ENCODE results near the gene RMDN3. TPM values are rescaled to one million over a fixed set of nuclear protein-coding genes. Genes with fewer than 3 reads are reported as not detected.

RMDN3 gene
- total RNA-seq, 2 experiments from 2014 or later = 29.1 to 30.3 TPM

DNA sequence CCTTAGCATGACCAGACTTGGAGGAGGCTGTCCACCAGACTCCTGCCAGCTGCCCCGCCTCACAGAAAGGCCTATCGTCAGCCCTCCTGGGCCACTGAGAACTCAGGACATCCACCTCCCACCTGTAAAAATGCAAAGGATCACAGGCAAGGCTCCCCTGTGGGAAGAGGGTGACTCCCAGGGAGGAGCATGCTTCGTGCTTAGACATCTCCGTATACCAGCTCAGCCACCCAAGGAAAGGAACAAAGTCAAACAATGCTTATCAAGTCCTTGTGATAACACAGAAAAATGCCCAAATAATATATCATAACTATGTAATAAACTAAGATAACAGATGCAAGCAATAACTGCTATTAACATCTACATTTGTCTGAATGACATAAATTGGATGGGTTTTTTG is 4.2 kb downstream of the RMDN3 start:
- peaks cover 44% of the 10 kb centered on the region for H3K36me3 ChIP-seq (ENCODE audit: insufficient read depth, low read length)
- Mint-ChIP-seq H3K36me3 (ENCODE audit: low read depth) (peaks cover 58% of the 10 kb centered on the region), H3K27me3 (no peaks in the 10 kb centered on the region), H3K9me3 (no peaks in the 10 kb centered on the region), H3K4me3 (no peak overlapping the region), H3K4me1 (ENCODE audit: low read depth) (peaks cover 30% of the 10 kb centered on the region), H3K27ac (no peak overlapping the region)
- POLR2A ChIA-PET = no interaction called here
- intact Hi-C loops (cut with DNase I, micrococcal nuclease) = loop anchor here in 1 of 2 experiments (10.0 kb wide), 1 partner anchor 534 kb away; no protein-coding TSS in a partner anchor
- no peaks in the 10 kb centered on the region for H3K9me3 ChIP-seq (ENCODE audit: control insufficient read depth in 1 of 2, insufficient read depth in 1 of 2, low read length in 2 of 2)
- no peak overlapping the region for H3K4me3 ChIP-seq (ENCODE audit: low read length)
- TF ChIP-seq, protein P1, sequence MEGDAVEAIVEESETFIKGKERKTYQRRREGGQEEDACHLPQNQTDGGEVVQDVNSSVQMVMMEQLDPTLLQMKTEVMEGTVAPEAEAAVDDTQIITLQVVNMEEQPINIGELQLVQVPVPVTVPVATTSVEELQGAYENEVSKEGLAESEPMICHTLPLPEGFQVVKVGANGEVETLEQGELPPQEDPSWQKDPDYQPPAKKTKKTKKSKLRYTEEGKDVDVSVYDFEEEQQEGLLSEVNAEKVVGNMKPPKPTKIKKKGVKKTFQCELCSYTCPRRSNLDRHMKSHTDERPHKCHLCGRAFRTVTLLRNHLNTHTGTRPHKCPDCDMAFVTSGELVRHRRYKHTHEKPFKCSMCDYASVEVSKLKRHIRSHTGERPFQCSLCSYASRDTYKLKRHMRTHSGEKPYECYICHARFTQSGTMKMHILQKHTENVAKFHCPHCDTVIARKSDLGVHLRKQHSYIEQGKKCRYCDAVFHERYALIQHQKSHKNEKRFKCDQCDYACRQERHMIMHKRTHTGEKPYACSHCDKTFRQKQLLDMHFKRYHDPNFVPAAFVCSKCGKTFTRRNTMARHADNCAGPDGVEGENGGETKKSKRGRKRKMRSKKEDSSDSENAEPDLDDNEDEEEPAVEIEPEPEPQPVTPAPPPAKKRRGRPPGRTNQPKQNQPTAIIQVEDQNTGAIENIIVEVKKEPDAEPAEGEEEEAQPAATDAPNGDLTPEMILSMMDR (IDR thresholded peaks at IDR 0.05) = no peak
- no peak for ATAC-seq (ENCODE audit: poor library complexity)
- H3K4me1 ChIP-seq (ENCODE audit: insufficient read depth, low read length) = peaks cover 30% of the 10 kb centered on the region
- CTCF ChIA-PET = interaction anchor here (1.4 kb wide), 1 partner anchor 31 kb away, joined by 3 read pairs; no protein-coding TSS in a partner anchor
- H3K27me3 ChIP-seq (ENCODE audit: control insufficient read depth in 1 of 2, insufficient read depth in 2 of 2, low read length in 2 of 2) = no peaks in the 10 kb centered on the region
- no peak for DNase-seq
- H3K27ac ChIP-seq (ENCODE audit: low read depth in 1 of 2, low read length in 2 of 2) = no peak overlapping the region

DNA sequence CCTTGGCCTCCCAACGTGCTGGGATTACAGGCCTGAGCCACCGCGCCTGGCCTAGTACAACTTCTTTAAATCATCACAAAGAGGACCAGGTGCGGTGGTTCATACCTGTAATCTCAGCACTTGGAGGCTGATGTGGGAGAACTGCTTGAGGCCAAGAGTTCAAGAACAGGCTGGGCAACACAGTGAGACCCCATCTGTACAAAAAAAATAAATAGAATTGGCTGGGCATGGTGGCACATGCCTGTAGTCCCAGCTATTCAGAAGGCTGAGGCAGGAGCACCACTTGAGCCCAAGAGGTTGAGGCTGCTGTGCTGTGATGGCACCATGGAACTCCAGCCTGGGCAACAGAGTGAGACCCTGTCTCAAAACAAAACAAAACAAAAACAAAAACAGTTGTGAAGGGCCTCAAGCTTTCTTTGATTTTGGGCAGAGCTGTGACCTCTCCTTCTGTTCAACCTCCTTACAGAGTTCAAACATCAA is 5.9 kb downstream of the RMDN3 start:
- H3K27ac ChIP-seq (ENCODE audit: low read depth in 1 of 2, low read length in 2 of 2) = no peak overlapping the region
- POLR2A ChIA-PET = no interaction called here
- peaks cover 57% of the 10 kb centered on the region for H3K36me3 ChIP-seq (ENCODE audit: insufficient read depth, low read length)
- H3K27me3 Mint-ChIP-seq = no peaks in the 10 kb centered on the region
- DNase-seq = no peak
- no peaks in the 10 kb centered on the region for H3K9me3 Mint-ChIP-seq
- H3K4me3 Mint-ChIP-seq = no peak overlapping the region
- H3K27ac Mint-ChIP-seq = no peak overlapping the region
- H3K4me3 ChIP-seq (ENCODE audit: low read length) = no peak overlapping the region
- H3K36me3 Mint-ChIP-seq (ENCODE audit: low read depth) = peaks cover 74% of the 10 kb centered on the region
- ATAC-seq (ENCODE audit: poor library complexity) = no peak
- H3K4me1 ChIP-seq (ENCODE audit: insufficient read depth, low read length) = peaks cover 28% of the 10 kb centered on the region
- H3K9me3 ChIP-seq (ENCODE audit: control insufficient read depth in 1 of 2, insufficient read depth in 1 of 2, low read length in 2 of 2) = no peaks in the 10 kb centered on the region
- peaks cover 23% of the 10 kb centered on the region for H3K4me1 Mint-ChIP-seq (ENCODE audit: low read depth)
- TF ChIP-seq, protein P1 (IDR thresholded peaks at IDR 0.05) = no peak
- CTCF ChIA-PET = interaction anchor here (0.8 kb wide), 1 partner anchor 33 kb away, joined by 4 read pairs; no protein-coding TSS in a partner anchor
- no peaks in the 10 kb centered on the region for H3K27me3 ChIP-seq (ENCODE audit: control insufficient read depth in 1 of 2, insufficient read depth in 2 of 2, low read length in 2 of 2)
- intact Hi-C loops (cut with DNase I, micrococcal nuclease) = loop anchor here (5.0 kb wide), 1 partner anchor 33 kb away; no protein-coding TSS in a partner anchor

DNA sequence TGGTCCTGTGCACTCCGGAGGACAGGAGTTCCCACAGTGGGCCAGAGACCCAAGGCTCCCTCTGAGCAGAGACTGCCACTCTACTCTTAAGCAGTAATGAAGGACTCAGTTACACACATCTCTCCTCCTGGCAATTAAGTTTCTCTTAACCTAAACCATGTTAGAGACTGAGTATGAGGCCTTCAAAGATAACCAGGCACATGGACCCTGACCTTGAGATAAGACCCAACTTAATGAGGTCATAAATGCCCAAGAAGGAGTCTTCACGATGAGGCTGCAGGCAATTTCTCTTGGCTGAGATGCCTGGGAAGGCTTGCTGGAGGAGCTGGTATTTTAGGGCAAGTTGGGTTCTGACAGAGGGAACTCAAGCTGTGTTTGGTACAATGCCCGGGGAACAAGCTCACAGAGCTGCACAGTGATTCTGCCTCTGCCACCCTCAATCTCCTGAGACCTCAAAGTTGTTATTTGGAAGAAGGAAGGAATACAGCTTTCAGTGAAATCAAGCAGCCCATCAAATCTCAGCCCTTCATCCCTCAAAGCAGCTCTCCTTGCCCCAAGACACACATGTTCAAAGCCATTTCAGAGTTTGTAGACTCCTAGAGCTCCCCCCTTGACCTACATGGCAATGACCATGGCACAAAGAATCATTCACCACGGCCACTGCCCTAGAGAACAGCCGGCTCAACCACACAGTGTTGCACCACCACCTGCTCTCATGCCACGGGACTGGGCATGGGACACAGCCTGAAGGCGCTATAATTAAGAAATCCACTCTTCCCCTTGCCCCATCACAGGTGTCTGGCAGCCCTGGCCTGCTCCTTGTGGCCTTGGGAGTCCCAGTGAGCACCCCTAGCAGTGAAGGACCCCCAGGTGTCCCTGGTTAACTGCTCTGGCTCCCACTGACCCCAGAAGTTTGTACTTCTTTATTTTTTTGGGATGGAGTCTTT is 7.1 kb downstream of the RMDN3 start:
- intact Hi-C loops (cut with DNase I, micrococcal nuclease) = loop anchor here (5.0 kb wide), 1 partner anchor 34 kb away; no protein-coding TSS in a partner anchor
- CTCF ChIA-PET = interaction anchor here (1.5 kb wide), 1 partner anchor 17 kb away, joined by 3 read pairs; no protein-coding TSS in a partner anchor

More for the DNA sequence above, 7.1 kb downstream of the RMDN3 start:
- TF ChIP-seq, protein P1 (IDR thresholded peaks at IDR 0.05) = no peak
- H3K27ac Mint-ChIP-seq = no peak overlapping the region
- ATAC-seq (ENCODE audit: poor library complexity) (no peak), DNase-seq (no peak)
- no peak overlapping the region for H3K4me3 Mint-ChIP-seq
- peaks cover 67% of the 10 kb centered on the region for H3K36me3 ChIP-seq (ENCODE audit: insufficient read depth, low read length)
- H3K27ac ChIP-seq (ENCODE audit: low read depth in 1 of 2, low read length in 2 of 2) = no peak overlapping the region
- peaks cover 19% of the 10 kb centered on the region for H3K4me1 Mint-ChIP-seq (ENCODE audit: low read depth)
- no peak overlapping the region for H3K4me3 ChIP-seq (ENCODE audit: low read length)
- no peaks in the 10 kb centered on the region for H3K27me3 ChIP-seq (ENCODE audit: control insufficient read depth in 1 of 2, insufficient read depth in 2 of 2, low read length in 2 of 2)
- peaks cover 30% of the 10 kb centered on the region for H3K4me1 ChIP-seq (ENCODE audit: insufficient read depth, low read length)
- H3K36me3 Mint-ChIP-seq (ENCODE audit: low read depth) = peaks cover 77% of the 10 kb centered on the region
- POLR2A ChIA-PET = interaction anchor here (1.0 kb wide), 1 partner anchor 16 kb away, joined by 3 read pairs; no protein-coding TSS in a partner anchor
- no peaks in the 10 kb centered on the region for H3K9me3 ChIP-seq (ENCODE audit: control insufficient read depth in 1 of 2, insufficient read depth in 1 of 2, low read length in 2 of 2)
- no peaks in the 10 kb centered on the region for H3K9me3 Mint-ChIP-seq
- no peaks in the 10 kb centered on the region for H3K27me3 Mint-ChIP-seq

Data from CD4-positive, alpha-beta T cell (primary cell).